ENCODE measurements around the gene PTGER1. TPM values are rescaled to one million over a fixed set of nuclear protein-coding genes. Genes with fewer than 3 reads are reported as not detected.

Gene PTGER1
- total RNA-seq, 2 experiments from 2014 or later, result 0.19 to 0.27 TPM

DNA sequence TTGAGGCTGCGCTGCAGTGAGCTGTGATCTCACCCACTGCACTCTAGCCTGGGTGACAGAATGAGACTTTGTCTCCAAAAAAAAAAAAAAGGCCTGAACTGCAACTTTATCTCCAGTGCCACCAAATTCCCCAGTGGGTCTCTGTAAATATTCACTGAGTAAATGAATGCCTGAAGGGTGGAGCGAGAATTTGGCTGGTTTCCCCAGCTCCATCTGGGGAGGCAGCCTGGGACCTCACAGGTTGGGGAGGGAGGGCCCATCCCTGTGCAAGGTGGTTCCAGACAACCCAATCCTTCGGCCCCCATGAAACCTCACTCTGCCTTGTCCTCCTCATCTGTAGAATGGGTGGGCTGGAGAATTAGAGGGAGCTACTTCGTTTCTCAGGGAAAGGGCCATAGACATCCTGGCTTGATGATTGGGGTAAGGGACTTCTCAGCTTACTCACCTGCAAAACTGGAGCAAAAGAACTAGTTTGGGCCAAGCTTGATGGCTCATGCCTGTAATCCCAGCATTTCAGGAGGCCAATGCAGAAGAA, 46.2 kb downstream of the PTGER1 start:
- POLR2A ChIA-PET, result no interaction called here
- Mint-ChIP-seq H3K4me1 (peaks cover 19% of the 10 kb centered on the region), H3K4me3 (no peak overlapping the region), H3K36me3 (ENCODE audit: low read depth) (no peaks in the 10 kb centered on the region), H3K27ac (no peak overlapping the region), H3K27me3 (peaks cover 8% of the 10 kb centered on the region), H3K9me3 (no peaks in the 10 kb centered on the region)
- DNase-seq, result no peak
- CTCF ChIA-PET, result interaction anchor here (0.5 to 4.6 kb wide), 6 partner anchors 9 to 127 kb away, joined by 3 to 16 read pairs (median 4); no protein-coding TSS in a partner anchor

DNA sequence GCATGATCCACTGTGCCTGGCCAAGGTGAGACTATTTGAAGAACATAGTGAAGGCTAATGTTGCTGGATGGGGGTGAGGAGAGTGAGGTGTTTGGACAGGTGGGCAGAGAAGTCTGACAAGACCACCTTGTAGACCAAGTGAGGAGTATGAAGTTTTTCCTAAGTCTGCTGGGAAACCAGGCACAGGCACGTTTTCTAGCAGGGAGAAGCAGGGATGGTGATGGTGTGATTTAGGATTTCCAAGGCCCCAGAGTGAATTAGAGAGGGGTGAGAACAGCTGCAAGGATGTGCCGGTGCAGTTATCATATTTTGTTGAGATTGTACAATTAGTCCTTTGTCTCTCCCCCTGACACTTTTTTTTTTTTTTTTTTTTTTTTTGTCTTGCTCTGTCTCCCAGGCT, 47.7 kb downstream of the PTGER1 start:
- Mint-ChIP-seq H3K4me1 (peaks cover 16% of the 10 kb centered on the region), H3K27ac (peak overlapping the region; percentile 6), H3K9me3 (no peaks in the 10 kb centered on the region), H3K36me3 (ENCODE audit: low read depth) (no peaks in the 10 kb centered on the region), H3K4me3 (no peak overlapping the region), H3K27me3 (peaks cover 8% of the 10 kb centered on the region)
- ChIA-PET POLR2A (no interaction called here), CTCF (interaction anchor here (1.4 kb wide), 1 partner anchor 45 kb away, joined by 5 read pairs; no protein-coding TSS in a partner anchor)
- no peak for DNase-seq

DNA sequence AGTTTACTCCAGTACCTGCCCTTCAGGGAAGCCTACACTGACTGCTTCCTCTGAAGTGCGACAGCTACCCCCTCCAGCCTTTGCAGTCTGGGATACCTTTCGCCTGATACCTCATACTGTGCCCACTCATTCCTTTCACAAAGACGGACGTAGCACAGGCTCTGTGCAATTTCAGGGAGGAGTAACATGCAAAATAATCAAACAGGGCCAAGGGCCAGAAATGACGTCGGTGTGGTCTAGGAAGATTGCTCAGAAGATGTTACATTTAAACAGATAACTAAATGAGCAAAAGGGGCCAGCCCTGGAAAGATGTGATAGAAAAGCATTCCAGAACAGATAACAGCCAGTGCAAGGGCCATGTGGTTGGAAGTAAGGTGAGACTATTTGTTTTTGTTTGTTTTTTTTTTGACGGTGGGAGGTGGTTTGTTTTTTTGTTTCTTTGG, 49.4 kb downstream of the PTGER1 start:
- CTCF ChIA-PET, result interaction anchor here (2.4 kb wide), 1 partner anchor 19 kb away, joined by 5 read pairs; no protein-coding TSS in a partner anchor
- Mint-ChIP-seq H3K9me3 (no peaks in the 10 kb centered on the region), H3K27ac (no peak overlapping the region), H3K4me1 (peaks cover 9% of the 10 kb centered on the region), H3K27me3 (peaks cover 6% of the 10 kb centered on the region), H3K36me3 (ENCODE audit: low read depth) (no peaks in the 10 kb centered on the region), H3K4me3 (no peak overlapping the region)
- POLR2A ChIA-PET, result no interaction called here
- no peak for DNase-seq

Other genes with a start within 250 kb of the PTGER1 start
- gene ADGRE5, start 93.9 kb downstream of the PTGER1 start, total RNA-seq, result 100 to 1,000 TPM; 304 to 310 TPM
- gene DDX39A, start 56.0 kb downstream of the PTGER1 start, total RNA-seq, result 100 to 1,000 TPM; 232 to 269 TPM
- 100 to 1,000 TPM; 238 to 242 TPM for gene PKN1, start 42.0 kb downstream of the PTGER1 start, total RNA-seq
- gene GIPC1, start 20.8 kb upstream of the PTGER1 start, total RNA-seq, result 10 to 100 TPM; 36.5 to 47.2 TPM
- 100 to 1,000 TPM in 1 of 2 experiments, 10 to 100 TPM in 1; 89.7 to 100 TPM for gene DNAJB1, start 43.0 kb upstream of the PTGER1 start, total RNA-seq
- 100 to 1,000 TPM; 169 to 190 TPM for gene TECR, start 54.2 kb upstream of the PTGER1 start, total RNA-seq
- 100 to 1,000 TPM; 121 to 123 TPM for gene NDUFB7, start 96.7 kb upstream of the PTGER1 start, total RNA-seq
- not detected for gene CLEC17A, start 107.7 kb upstream of the PTGER1 start, total RNA-seq
- not detected for gene ADGRE3, start 199.5 kb upstream of the PTGER1 start, total RNA-seq
- 10 to 100 TPM; 12.5 to 14.9 TPM for gene ZNF333, start 214.7 kb upstream of the PTGER1 start, total RNA-seq

All from activated CD4-positive, alpha-beta T cell treated with anti-CD3 and anti-CD28 coated beads, Interleukin-2, amount 10 ng/mL, durations not matched to agents 7 days and 5 days (primary cell).